ENCODE measurements around the gene SNX30.

DNA sequence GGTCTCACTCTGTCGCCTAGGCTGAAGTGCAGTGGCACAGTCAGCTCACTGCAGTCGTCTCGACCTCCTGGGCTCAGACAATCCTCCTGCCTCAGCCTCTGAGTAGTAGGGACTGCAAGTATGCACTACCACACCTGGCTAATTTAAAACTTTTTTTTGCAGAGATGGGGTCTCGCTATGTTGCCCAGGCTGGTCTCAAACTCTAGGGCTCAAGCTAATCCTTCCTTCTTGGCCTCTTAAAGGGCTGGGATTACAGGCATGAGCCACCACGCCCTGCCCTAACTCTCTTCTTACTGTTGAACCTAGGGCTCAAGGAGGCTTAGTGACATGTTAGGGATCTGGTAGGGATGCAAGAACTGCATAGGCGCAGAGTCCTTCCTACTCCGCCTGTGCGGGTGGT is 65.3 kb downstream of the SNX30 start:
- no peak for TF ChIP-seq POLR2A (IDR thresholded peaks at IDR 0.05)
- TF ChIP-seq, protein P1, sequence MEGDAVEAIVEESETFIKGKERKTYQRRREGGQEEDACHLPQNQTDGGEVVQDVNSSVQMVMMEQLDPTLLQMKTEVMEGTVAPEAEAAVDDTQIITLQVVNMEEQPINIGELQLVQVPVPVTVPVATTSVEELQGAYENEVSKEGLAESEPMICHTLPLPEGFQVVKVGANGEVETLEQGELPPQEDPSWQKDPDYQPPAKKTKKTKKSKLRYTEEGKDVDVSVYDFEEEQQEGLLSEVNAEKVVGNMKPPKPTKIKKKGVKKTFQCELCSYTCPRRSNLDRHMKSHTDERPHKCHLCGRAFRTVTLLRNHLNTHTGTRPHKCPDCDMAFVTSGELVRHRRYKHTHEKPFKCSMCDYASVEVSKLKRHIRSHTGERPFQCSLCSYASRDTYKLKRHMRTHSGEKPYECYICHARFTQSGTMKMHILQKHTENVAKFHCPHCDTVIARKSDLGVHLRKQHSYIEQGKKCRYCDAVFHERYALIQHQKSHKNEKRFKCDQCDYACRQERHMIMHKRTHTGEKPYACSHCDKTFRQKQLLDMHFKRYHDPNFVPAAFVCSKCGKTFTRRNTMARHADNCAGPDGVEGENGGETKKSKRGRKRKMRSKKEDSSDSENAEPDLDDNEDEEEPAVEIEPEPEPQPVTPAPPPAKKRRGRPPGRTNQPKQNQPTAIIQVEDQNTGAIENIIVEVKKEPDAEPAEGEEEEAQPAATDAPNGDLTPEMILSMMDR (IDR thresholded peaks at IDR 0.05), result no peak

Data from vagina (tissue), 2 donors.